K562 (cell line): ENCODE data around the gene DEGS1. TPM values are rescaled to one million over a fixed set of nuclear protein-coding genes. Genes with fewer than 3 reads are reported as not detected.

Experiments
- ATAC-seq: fragments of 200-7000 bp; cut with Tn5 transposase; 3 replicates; pipeline ENCODE4 v1.9.1; 2020; ENCODE audit warnings: moderate library complexity
- BruUV-seq: library from RNA; stranded (reverse); fragments of 400-500 nt; replicated peaks from 2 replicates; lab custom pipeline; 2021; lab: Mats Ljungman, UMichigan
- CTCF ChIA-PET: fragments of 300-600 bp; formaldehyde crosslinking; extraction: SDS; loops from one replicate; lab custom pipeline; 2021; ENCODE audit warnings: low intra/inter-chr PET ratio; lab: Yijun Ruan, JAX
- POLR2A ChIA-PET: fragments of 300-600, 350-650 bp; sonication (Branson Sonifier 250); formaldehyde crosslinking; extraction: SDS; loops from one replicate; lab custom pipeline; 2021; ENCODE audit warnings: antibody characterized with exemption, inconsistent platforms; lab: Yijun Ruan, JAX
- DNase-seq, 4 experiments: peaks; one replicate each; pipeline versions ENCODE4 v3.0.0 to v3.0.0-alpha.2; 2011 to 2018; ENCODE audit warnings: low spot score in 3 of 4, mixed read lengths in 3 of 4; ENCODE audit errors: extremely low read depth in 1 of 4
- FAIRE-seq: peaks from 2 replicates; lab custom pipeline; 2011; peaks lifted over from hg19 to GRCh38; lab: Jason Lieb, UNC
- H2AFZ ChIP-seq: 2 replicates; pipeline ENCODE4 v1.6.0; 2011; ENCODE audit warnings: low read depth, low read length, control low read depth, inconsistent platforms
- H3K27ac ChIP-seq: fragments of 200-600 bp; 3 replicates; pipeline ENCODE4 v1.8.0; 2011; ENCODE audit warnings: low read depth, mild to moderate bottlenecking, control low read depth, inconsistent platforms, low read length, moderate library complexity, mixed read lengths; ENCODE audit errors: extremely low read depth
- H3K27me3 ChIP-seq, 2 experiments: fragments of 300-600 bp in 1 of 2; 2 replicates in 1 of 2; 3 replicates in 1 of 2; pipeline versions ENCODE4 v1.6.0 to v1.8.0; 2011; ENCODE audit warnings: inconsistent platforms in 2 of 2, low read length in 2 of 2, mild to moderate bottlenecking in 1 of 2, mixed read lengths in 1 of 2, moderate library complexity in 1 of 2; ENCODE audit not compliant: control insufficient read depth in 2 of 2, insufficient read depth in 2 of 2
- H3K36me3 ChIP-seq: fragments of 300-600 bp; 3 replicates; pipeline ENCODE4 v1.8.0; 2011; ENCODE audit warnings: mild to moderate bottlenecking, low read length, inconsistent platforms; ENCODE audit not compliant: control insufficient read depth, insufficient read depth
- H3K4me1 ChIP-seq, 2 experiments: fragments of 200-600 bp in 1 of 2; replicated peaks in 1 of 2; 2 replicates in 1 of 2; 3 replicates in 1 of 2; pipeline versions ENCODE4 v1.5.1 to v1.8.0; 2011; ENCODE audit warnings: inconsistent platforms in 2 of 2, low read length in 2 of 2, mild to moderate bottlenecking in 1 of 2, mixed read lengths in 1 of 2, moderate library complexity in 1 of 2; ENCODE audit not compliant: control insufficient read depth in 2 of 2, insufficient read depth in 2 of 2
- H3K4me2 ChIP-seq: 2 replicates; pipeline ENCODE4 v1.6.1; 2011; ENCODE audit warnings: low read length, control low read depth, inconsistent platforms, mixed read lengths; ENCODE audit not compliant: insufficient read depth
- H3K4me3 ChIP-seq: fragments of 200-600 bp; sonication (generic), shearing (Covaris generic); 2 replicates; pipeline ENCODE4 v1.5.1; 2016; ENCODE audit warnings: control low read depth, inconsistent platforms
- H3K79me2 ChIP-seq: fragments of 200-600 bp; 3 replicates; pipeline ENCODE4 v1.8.0; 2011; ENCODE audit warnings: low read length, inconsistent platforms; ENCODE audit not compliant: control insufficient read depth, insufficient read depth
- H3K9ac ChIP-seq, 2 experiments: 2 replicates each; pipeline versions ENCODE4 v1.6.0 to v1.6.1; 2011; ENCODE audit warnings: low read depth in 2 of 2, low read length in 2 of 2, control low read depth in 1 of 2, inconsistent platforms in 1 of 2, mild to moderate bottlenecking in 1 of 2, mixed read lengths in 1 of 2; ENCODE audit not compliant: insufficient read depth in 1 of 2
- H3K9me1 ChIP-seq: one replicate; pipeline ENCODE4 v1.6.0; 2011; ENCODE audit warnings: inconsistent platforms, mild to moderate bottlenecking, low read length, moderate library complexity; ENCODE audit not compliant: control insufficient read depth, insufficient read depth
- H3K9me3 ChIP-seq: replicated peaks from 2 replicates; pipeline ENCODE4 v1.5.1; 2011; ENCODE audit warnings: low read depth, low read length, inconsistent platforms; ENCODE audit not compliant: control insufficient read depth, insufficient read depth
- H4K20me1 ChIP-seq: replicated peaks from 2 replicates; pipeline ENCODE4 v1.6.1; 2011; ENCODE audit warnings: low read length, inconsistent platforms, mixed read lengths; ENCODE audit not compliant: control insufficient read depth, insufficient read depth
- FOXM1 ChIP-seq, 2 experiments: fragments of 450-650 bp in 1 of 2; sonication (generic) in 1 of 2; formaldehyde crosslinking in 1 of 2; IDR thresholded peaks; 2 replicates each; pipeline versions ENCODE4 v1.6.1 to v1.9.0; 2017 to 2022; ENCODE audit warnings: low read depth in 2 of 2, mild to moderate bottlenecking in 2 of 2, missing genetic modification reagents in 1 of 2, moderate library complexity in 1 of 2
- IFI16 ChIP-seq: fragments of 250-450 bp; sonication (Bioruptor Pico); IDR thresholded peaks from 2 replicates; pipeline ENCODE4 v2.1.2; 2022; ENCODE audit warnings: mild to moderate bottlenecking, inconsistent platforms
- NCOA4 ChIP-seq: fragments of 450-650 bp; IDR thresholded peaks from 2 replicates; pipeline ENCODE4 v1.6.1; 2018; ENCODE audit warnings: mild to moderate bottlenecking; ENCODE audit not compliant: partially characterized antibody
- TEAD1 ChIP-seq, 2 experiments: fragments of 450-650 bp in 1 of 2; sonication (generic) in 1 of 2; formaldehyde crosslinking; IDR thresholded peaks; 2 replicates each; pipeline versions ENCODE4 v1.4.0 to v1.8.0; 2020 to 2022; ENCODE audit warnings: mild to moderate bottlenecking in 2 of 2, missing genetic modification reagents in 1 of 2
- TEAD2 ChIP-seq: fragments of 450-650 bp; IDR thresholded peaks from 2 replicates; pipeline ENCODE4 v1.6.1; 2016; ENCODE audit warnings: missing genetic modification characterization, control low read depth, missing compliant biosample characterization
- ZKSCAN1 ChIP-seq: fragments of 150-350 bp; IDR thresholded peaks from 2 replicates; pipeline ENCODE4 v1.6.1; 2016; ENCODE audit warnings: low read depth, low read length
- ZNF778 ChIP-seq: fragments of 450-650 bp; formaldehyde crosslinking; IDR thresholded peaks from 2 replicates; pipeline ENCODE4 v1.4.0; 2020; ENCODE audit warnings: mild to moderate bottlenecking, moderate library complexity
- ZSCAN29 ChIP-seq: fragments of 450-650 bp; IDR thresholded peaks from 2 replicates; pipeline ENCODE4 v1.6.1; 2017
- WGBS: fragments of 100-300 bp; shearing (Covaris generic); methylation state at CpG from one replicate; pipeline ENCODE4 v1.1.6; 2016; ENCODE audit warnings: low coverage, mixed read lengths; ENCODE audit not compliant: insufficient coverage; ENCODE audit errors: missing lambda C conversion rate; 5-methylcytosine and 5-hydroxymethylcytosine counted together
- in situ Hi-C: fragments of 300-500 bp; cut with MboI; formaldehyde crosslinking; loops from 4 replicates; pipeline ENCODE4 v1.15.0; 2018; ENCODE audit warnings: inconsistent platforms, mixed read lengths
- intact Hi-C: fragments of 100-400 bp; cut with micrococcal nuclease; formaldehyde crosslinking; loops from 2 replicates; pipeline ENCODE4 v1.14.2; 2022
- polyA plus RNA-seq, 8 experiments: library from polyadenylated mRNA; depleted of rRNA in 4 of 8; stranded (reverse) in 5 of 8; unstranded in 3 of 8; fragments of >200 nt; fragmentation: Nextera tagmentation in 2 of 8; fragmentation: Illumina TruSeq in 1 of 8; extraction: Ambion mirVana in 2 of 8; extraction: Trizol in 1 of 8; gene quantifications; 2 replicates each; pipeline versions ENCODE4 v1.2.1 to v1.2.3, GENCODE V29; 2011 to 2014; ENCODE audit warnings: inconsistent platforms in 1 of 8, missing spikeins in 1 of 8
- total RNA-seq, 7 experiments: library from RNA; depleted of rRNA in 6 of 7; stranded (reverse); fragments of >200 nt in 6 of 7; fragmentation: Illumina TruSeq in 2 of 7; extraction: Trizol in 2 of 7; gene quantifications; 2 replicates each; pipeline versions ENCODE4 v1.2.1 to v1.2.3, GENCODE V29; 2011 to 2021; ENCODE audit warnings: low replicate concordance in 1 of 7
- TF ChIP-seq, protein P1 (sequence below): fragments of 250-450 bp; sonication (Bioruptor Pico); IDR thresholded peaks from 2 replicates; pipeline ENCODE4 v1.9.0; 2021; ENCODE audit warnings: mild to moderate bottlenecking

DEGS1 gene
- total and polyA plus RNA-seq, 9 of the 15 experiments (the other 6 are each of a cell fraction or from before 2014, with no cell fraction given): 12.3 to 95.0 (median 38.8) TPM

DNA sequence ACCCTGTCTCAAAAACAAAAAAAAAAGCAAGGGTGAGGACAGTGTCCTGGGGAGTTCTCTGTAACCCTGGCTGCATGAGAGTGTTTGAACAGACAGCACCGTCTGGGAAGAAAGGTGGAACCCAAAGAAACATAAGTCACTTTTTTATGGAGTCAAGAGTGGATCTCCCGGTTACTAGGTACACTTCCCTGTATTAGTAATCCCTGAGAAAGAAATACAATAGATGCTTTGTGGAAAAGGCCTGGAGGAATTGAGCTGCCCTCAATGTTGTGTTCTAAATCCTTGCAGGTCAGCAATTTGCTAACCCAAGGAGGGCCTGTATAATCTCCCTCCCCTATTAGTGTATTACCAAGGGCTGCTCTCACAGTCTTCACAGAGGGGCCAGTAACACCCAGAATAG lies 16.6 kb downstream of the DEGS1 start (continued):
- no peak for TF ChIP-seq FOXM1 (IDR thresholded peaks at IDR 0.05; ENCODE audit: low read depth)
- TF ChIP-seq FOXM1 (CRISPR knock-in tag; IDR thresholded peaks at IDR 0.05; ENCODE audit: low read depth): no peak
- no peak for TF ChIP-seq ZSCAN29
- TF ChIP-seq, protein P1, sequence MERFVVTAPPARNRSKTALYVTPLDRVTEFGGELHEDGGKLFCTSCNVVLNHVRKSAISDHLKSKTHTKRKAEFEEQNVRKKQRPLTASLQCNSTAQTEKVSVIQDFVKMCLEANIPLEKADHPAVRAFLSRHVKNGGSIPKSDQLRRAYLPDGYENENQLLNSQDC (CRISPR knock-in tag): no peak
- no peak for TF ChIP-seq IFI16 (CRISPR knock-in tag)
- no peak for TF ChIP-seq NCOA4

DNA sequence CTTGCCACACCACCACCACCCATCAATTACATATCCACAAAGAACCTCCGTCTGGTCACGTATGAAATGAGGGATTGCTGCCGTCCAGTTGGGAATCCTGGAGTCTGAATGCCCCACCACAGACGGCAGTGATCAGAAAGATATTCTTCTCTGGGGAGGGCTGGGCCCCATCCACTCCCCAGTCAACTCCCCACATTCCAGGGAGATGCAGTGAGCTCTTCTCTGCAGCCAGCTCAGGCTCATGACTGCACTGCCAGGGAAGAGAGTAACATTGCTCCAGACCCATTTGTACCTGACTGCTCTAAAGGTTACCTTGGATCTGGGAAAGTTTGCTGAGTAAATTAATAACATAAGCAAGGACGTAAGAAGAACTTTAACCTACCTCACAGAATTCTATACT lies 18.3 kb downstream of the DEGS1 start:
- TF ChIP-seq TEAD1 (CRISPR knock-in tag; IDR thresholded peaks at IDR 0.05): no peak
- TF ChIP-seq TEAD2 (tag): 0 out of 2 replicates have a peak, but pooled peaks have one; percentile 26
- no peak for TF ChIP-seq ZNF778
- no peak for TF ChIP-seq ZKSCAN1
- no peak for FAIRE-seq
- Histone ChIP-seq H3K27ac (no peak overlapping the region), H3K9me1 (no peaks in the 10 kb centered on the region), H3K9ac (no peak overlapping the region; a peak in 1 of 4 replicates), H3K4me3 (no peak overlapping the region), H3K79me2 (no peaks in the 10 kb centered on the region), H3K4me2 (no peak overlapping the region), H3K4me1 (peaks cover 4 to 13% of the 10 kb centered on the region in 2 experiments; a peak in 4 of 5 replicates), H3K27me3 (no peaks in the 10 kb centered on the region), H3K36me3 (no peaks in the 10 kb centered on the region), H2AFZ (no peak overlapping the region), H3K9me3 (no peaks in the 10 kb centered on the region), H4K20me1 (no peaks in the 10 kb centered on the region)
- in situ Hi-C loops (no loop called here), intact Hi-C loops (no loop called here)
- CTCF ChIA-PET: interaction anchor here (0.6 kb wide), 1 partner anchor 252 kb away, joined by 4 read pairs; no protein-coding TSS in a partner anchor
- 51% methylated on average over 5 of the region's 5 CpGs for WGBS
- peak in 1 of 4 experiments; percentile 11 for DNase-seq
- ATAC-seq: no peak
- POLR2A ChIA-PET: interaction anchor here (0.6 to 1.0 kb wide), 3 partner anchors 9 to 281 kb away, joined by 3 to 5 read pairs (median 4); no protein-coding TSS in a partner anchor
- no TSS peak for BruUV-seq
